ENCODE data around the gene SNIP1. TPM values are rescaled to one million over a fixed set of nuclear protein-coding genes. Genes with fewer than 3 reads are reported as not detected.
"Not testable (repeated sequence)": the region's sequence is repeated elsewhere in the genome, so short reads cannot be mapped to it uniquely, and the experiment has no call there.

Gene SNIP1
- total RNA-seq, 1 experiment from 2014 or later = 16.5 TPM

DNA sequence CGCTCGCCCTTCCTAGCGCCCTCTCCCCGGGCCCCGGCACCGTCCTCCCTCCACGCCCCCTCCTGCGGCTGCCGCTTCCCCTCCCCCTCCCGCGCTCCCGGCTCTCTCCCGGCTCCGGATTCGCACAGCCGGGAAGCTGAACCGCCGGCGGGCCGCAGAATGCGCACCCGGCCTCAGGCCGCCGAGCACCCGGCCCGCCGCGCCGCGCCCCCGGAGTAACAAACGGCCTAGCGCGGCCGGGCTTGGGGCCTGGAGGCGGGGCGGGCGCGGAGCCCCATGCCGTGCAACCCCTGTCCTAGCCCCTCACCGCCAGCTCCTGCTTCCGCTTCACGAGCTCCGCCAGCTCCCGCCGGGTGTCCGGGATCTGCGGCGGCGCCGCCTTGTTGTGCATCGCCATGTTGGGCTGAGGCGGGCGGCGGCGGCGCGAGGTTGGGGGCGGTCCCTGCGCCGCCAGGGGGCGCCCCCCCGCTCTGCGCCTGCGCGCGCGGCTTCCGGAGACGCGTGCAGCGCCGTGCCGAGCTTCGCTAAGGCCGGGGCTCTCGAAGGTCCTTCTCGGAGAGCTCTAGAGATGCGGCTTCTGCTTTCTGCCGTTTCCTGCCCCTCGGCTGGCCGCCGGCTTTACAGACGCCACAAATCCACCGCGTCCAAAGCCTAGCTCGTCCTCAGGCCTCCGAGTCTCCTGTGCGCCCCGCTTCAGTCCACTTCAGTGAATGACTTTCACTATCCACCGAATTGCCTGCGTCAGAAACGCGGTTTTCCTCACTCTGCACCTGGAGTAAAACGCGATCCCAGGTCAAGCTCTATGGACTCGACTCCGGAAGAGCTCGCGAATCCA, 39.5 kb downstream of the SNIP1 start, which contains the start of gene MEAF6:
Gene MEAF6, minus strand, starts transcription at position 417 of the 835 bp plus-strand sequence. Its CDS starts 20 bp downstream, at position 397.
- DNase-seq (ENCODE audit: low read depth) = peak; percentile 74

DNA sequence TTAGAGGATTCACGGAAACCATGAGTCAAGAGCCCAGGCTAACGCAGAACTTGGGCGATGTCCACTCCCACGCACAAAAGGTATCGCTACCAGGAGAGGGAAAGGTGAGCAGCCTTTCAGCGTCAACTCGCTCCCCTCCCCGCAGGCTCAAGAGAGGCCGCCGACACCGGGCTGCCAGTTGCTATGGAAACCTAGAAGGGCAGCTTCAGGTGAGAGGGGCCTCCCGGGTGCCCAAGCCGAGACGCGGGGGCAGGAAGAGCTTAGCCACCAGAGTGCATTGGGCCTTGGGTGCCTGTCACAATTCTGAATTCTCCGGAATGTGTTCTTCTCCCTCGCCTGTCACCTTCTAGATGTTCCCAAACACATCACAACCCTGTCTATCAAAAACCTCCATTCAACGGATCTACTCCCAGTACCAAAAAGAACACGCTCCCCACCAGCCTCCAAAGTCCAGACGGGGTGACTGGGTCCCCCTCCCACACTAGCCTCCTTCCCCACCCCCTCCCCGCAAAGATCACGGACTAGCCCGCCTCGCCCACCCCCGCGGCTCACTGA, 40.2 kb downstream of the SNIP1 start:
- DNase-seq (ENCODE audit: low read depth) = peak; percentile 17

DNA sequence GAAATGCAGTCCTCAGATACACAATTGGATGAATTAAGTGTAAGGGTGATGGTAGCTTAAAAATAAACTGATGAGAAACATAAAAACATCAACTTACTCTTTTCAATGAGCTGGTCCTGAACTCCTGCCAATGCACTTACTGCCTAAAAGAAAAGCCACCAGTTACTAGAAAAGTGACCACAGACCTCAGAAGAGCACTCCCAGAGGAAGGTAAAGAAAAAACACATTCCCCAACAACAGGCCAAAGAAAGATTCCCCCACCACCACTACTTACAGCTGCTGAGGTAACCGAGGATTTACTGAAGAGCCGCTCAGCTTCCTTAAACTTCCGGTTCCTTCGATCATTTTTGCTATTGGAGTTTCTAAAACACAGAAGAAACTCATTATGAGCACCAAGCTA, 44.9 kb downstream of the SNIP1 start:
- DNase-seq (ENCODE audit: low read depth) = peak; percentile 56

DNA sequence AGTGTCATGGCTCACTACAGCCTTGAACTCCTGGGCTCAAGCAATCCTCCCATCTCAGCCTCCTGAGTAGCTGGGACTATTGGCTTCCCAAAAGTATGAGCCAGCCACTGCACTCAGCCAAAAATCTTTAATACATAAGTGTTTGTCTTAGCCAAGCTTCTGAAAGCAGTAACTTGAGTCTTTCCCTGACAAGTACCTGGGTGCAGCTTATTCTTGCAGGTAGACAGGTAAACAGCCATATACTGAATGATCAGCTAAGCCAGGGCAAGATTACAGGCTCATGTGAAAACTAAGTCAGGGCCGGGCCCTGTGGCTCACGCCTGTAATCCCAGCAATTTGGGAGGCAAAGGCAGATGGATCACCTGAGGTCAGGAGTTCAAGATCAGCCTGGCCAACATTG, 47.4 kb downstream of the SNIP1 start:
- no peak for DNase-seq (ENCODE audit: low read depth)

DNA sequence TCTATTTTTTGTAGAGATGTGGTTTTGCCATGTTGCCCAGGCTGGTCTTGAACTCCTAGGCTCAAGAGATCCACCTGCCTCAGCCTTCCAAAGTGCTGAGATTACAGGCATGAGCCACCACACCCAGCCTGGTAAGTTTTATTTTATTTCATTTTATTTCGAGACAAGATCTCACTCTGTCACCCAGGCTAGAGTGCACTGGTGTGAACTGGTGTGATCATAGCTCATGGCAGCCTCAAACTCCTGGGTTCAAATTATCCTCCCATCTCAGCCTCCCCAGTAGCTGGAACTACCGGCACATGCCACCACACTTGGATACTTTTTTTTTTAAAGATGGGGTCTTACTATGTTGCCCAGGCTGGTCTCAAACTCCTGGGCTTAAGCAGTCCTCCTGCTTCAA, 51.3 kb downstream of the SNIP1 start:
- not testable (repeated sequence) for DNase-seq (ENCODE audit: low read depth)

DNA sequence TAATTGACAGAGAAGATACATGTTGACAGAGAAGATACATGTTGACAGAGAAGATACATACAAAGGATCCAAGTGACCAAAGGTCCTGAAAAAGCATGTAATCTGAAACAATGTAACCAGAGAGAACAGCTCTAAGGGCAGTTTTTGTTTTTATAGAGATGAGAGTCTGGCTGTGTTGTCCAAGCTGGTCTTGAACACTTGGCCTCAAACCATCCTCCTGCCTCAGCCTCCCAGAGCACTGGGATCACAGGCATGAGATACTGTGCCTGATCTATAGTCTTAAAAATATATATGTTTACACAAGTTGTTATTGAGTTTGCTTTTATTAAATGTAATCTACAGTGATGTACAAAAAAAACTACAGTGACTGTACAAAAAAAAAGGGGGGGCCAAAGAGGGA, 52.0 kb downstream of the SNIP1 start:
- no peak for DNase-seq (ENCODE audit: low read depth)

DNA sequence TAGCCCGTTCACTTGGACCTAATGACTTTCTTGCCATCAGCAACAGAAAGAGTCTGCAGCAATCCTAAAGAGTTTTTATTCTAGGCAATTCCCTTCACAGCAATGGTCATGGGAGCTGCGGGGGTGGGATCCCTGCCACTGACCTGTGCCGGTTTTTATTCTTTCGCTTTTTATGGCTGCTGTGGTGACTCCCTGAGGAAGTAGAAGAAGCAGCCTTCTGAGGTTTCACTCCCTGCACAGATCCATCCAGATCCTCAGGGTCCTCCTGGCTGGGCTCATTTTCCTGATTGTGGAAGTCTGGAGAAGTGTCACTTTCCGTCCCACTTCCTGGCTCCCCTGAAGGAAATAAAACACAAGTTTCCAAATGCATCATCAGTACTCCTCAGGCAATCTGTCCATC, 52.4 kb downstream of the SNIP1 start:
- no peak for DNase-seq (ENCODE audit: low read depth)

DNA sequence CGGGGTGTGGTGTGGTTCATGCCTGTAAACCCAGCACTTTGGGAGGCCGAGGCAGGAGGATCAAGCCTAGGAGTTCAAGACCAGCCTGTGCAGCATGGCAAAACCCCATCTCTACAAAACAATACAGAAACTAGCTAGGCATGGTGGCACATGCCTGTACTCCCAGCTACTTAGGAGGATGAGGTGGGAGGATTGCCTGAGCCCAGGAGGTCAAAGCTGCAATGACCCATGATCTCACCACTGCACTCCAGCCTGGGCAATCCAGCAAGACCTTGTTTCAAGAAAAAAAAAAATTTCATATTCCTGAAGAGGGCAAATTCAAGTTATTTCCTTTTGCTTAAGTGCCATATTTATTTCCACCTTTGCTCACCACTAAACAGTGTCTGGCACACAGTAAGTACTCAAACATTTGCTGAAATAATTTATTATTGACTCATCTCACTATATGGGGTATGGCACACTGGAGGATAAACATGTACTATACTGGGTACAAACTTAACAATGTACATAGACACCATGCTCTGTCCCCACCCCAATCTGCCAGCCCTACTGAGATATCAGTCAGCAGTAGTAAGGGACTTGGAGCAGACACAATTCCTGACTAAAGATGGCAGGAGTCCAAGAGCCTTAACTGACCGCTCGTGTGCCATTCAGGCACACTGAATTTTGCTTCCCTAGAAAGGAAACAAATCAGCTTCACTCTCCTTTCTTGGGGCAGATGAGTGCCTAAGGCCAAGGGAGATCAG, 55.0 kb downstream of the SNIP1 start:
- peak; percentile 66 for DNase-seq (ENCODE audit: low read depth)

DNA sequence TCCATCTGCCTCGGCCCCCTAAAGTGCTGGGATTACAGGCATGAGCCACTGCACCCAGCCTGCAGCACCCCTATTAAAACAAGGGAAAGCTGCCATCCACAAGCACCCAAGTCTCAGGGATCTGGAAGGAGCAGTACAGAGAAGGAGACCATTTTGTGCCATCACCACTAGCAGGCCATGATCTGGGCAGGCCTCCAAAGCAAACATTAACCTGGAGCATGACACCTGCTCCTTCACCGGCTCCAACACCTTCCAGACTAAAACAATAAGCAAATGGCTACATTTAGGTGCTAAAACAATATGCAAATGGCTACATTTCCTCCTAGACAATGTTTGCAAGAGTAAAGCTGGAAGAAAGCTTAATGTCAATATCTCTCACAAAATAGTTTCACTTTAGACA, 56.3 kb downstream of the SNIP1 start:
- DNase-seq (ENCODE audit: low read depth) = no peak

DNA sequence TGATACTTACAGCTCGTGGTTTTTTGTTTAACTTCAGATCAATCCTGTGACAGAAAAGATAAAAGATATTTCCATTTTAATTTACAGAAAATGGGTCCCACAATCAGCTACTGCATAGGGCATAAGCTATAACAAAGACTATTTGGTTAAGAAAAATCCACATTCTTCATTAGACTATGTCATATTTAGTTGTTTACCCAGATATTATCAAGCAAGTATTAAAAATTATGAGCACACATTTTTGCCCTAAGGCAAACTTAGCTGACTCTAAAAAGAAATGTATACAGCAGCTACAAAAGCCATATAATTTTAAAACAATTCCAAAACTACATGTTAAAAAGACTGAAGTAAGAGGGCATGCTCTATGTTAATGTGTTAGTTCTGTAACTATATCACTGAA, 58.2 kb downstream of the SNIP1 start:
- no peak for DNase-seq (ENCODE audit: low read depth)

DNA sequence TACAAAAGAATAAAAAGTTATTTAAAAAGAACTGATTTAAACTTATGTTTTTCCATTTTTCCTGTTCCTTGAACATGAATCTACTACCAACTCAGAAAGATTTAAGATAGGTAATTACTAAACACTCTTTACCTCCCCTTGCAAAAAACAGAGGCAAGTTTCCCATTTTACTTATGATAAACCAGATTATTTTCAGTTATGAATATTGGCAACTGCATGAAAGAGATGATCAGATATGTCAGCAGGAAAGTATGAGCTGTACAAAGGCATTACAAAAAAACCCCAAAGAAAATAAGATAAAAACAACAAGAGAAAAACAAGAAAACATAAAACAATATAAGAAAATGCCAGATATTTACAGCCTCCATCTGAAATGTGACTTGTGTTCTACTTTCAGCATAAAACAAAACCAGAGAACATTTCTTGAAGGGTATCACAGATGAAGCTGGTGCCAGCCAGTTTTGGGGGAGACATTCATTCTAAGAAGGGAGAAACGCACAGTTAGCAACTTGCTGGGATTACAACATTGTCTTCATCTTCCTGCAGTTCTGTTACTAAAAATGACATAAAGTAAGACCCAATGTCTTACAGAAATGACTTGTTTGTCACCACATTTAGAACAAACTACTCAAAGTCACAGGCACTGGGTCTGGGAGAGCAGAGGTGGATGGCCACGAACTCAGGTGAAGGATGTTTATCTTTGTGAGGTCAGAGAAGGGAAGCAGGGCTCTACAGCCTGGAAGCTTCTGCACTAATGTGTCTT, 60.6 kb downstream of the SNIP1 start:
- DNase-seq (ENCODE audit: low read depth) = no peak

DNA sequence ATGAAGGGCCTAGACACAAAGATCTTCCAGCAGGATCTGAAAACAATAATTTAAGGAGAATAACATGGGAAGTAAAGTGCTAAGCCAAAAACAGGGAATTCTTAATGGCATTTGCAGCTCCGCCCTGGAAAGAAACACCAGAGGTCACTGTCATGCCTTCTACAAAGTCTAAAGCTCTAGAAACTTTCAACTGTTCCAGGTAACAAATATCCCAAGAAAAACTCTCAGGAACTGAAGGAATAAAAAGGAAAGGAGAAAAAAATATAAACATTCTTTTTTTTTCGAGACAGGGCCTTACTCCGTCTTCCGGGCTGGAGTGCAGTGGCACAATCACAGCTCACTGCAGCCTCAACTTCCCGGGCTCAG, 66.5 kb downstream of the SNIP1 start:
- DNase-seq (ENCODE audit: low read depth) = no peak

DNA sequence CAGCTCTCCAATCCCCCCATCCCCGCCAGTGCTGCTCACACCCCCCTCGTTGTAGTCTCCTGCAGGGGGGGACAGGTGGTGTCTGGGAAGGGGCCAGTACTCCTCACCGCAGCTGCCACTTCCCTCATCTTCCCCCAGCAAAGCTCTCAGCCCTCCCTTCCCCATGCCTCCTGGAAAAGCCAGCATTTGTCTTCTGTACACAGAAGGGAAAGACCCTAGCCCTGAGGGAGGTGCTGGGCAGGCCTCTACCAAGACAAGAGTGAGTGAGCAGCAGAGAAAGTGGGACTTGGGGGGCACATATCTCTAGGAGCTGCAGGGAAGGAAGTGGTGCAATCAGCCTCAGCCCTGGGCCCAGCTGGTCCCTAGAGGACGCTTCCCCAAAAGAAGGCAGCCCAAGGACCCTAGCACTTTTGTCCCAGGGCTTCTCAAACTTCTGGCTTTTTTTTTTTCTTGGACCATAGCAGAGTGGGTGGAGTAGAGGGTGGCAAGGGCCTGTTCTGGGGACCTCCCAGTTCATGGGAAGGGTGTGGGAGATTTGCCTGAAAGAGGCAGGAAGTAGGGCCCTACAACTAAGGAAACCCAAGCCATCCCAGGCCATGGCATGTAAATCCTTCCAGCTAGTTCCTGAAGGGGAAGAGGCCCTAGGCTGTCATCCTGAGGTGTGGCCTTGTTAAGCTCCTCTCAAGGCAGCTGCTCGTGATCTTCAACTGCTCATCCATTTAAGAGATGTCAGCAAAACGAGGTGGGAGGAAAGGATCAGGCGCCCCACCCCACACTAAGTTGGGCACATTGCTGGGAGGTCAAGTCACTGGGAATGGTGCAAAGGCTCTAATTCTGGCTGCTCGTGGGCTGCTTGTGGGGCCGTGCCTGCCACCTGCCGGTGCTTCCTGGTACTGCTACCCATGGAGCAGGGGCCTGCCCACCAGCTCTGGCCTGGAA, 67.1 kb downstream of the SNIP1 start:
- DNase-seq (ENCODE audit: low read depth) = peak; percentile 74

DNA sequence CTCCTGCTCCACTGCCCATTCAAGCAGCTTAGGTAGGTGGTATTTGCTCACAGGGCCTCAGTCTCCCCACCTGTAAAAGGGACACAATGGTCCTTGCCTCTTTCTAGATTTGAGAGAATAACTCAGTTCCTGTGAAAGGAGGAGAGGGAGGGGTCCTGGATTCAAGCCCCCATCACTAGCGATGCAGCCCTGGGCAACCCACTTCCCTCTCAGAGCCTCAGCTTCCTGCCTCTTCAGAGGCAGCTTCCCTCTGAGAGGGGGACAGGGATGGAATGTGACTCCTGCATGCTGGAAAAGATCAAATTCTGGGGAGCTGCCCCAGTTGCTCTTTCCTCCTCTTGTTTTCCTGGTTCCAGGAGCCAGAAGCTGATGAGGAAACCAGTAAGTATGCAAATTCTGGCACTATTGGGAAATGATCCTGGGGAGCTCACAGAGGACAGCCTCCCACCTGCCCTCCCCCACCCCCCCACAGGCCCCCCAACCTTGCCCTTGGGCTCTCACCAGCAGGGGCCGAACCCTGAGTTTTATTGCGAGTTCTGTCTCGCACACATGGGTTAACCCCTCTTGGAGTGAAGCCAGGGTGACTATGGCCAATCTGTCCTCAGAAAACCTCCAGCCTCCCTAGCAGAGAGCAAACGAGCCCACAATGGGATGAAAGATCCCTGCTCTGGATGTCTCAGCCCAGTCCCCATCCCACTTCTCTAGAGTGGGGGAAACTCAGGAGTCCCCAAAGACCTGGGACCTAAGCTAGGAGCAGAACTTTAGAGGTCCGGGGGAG, 68.0 kb downstream of the SNIP1 start:
- no peak for DNase-seq (ENCODE audit: low read depth)

Small RNA genes within 50 kb of the gene (small RNA-seq; reads per million reads assigned to genes)
- gene AL034379.1 = not detected
- gene MIR5581 = not detected

Other genes starting within 250 kb of the SNIP1 start
- 8.7 and 9.8 TPM in 2 replicates for gene ZC3H12A, start 79.7 kb downstream of the SNIP1 start, total RNA-seq (2014; rRNA removed; shearing (Covaris generic))
- gene MEAF6, start 39.5 kb downstream of the SNIP1 start, total RNA-seq (2014; rRNA removed; shearing (Covaris generic)) = 65.4 and 72.9 TPM in 2 replicates
- gene DNALI1, start 2.6 kb upstream of the SNIP1 start, total RNA-seq (2014; rRNA removed; shearing (Covaris generic)) = not detected in 2 replicates
- 105 and 111 TPM in 2 replicates for gene GNL2, start 41.6 kb upstream of the SNIP1 start, total RNA-seq (2014; rRNA removed; shearing (Covaris generic))
- gene RSPO1, start 80.6 kb upstream of the SNIP1 start, total RNA-seq (2014; rRNA removed; shearing (Covaris generic)) = not detected in 2 replicates
- 29.3 and 38.4 TPM in 2 replicates for gene CDCA8, start 138.2 kb upstream of the SNIP1 start, total RNA-seq (2014; rRNA removed; shearing (Covaris generic))
- 0.06 TPM in 1 of 2 replicates, not detected in the other for gene EPHA10, start 210.8 kb upstream of the SNIP1 start, total RNA-seq (2014; rRNA removed; shearing (Covaris generic))
- 18.6 and 21.6 TPM in 2 replicates for gene MANEAL, start 239.6 kb upstream of the SNIP1 start, total RNA-seq (2014; rRNA removed; shearing (Covaris generic))